ENCODE measurements around the gene PAGE3. TPM values are rescaled to one million over a fixed set of nuclear protein-coding genes. Genes with fewer than 3 reads are reported as not detected.

PAGE3 gene
- total and polyA plus RNA-seq, 4 donors, result not detected

GRCh38 chrX:55260806-55261205 is 3.9 kb downstream of the PAGE3 start:
- DNase-seq (no peak), ATAC-seq (ENCODE audit: insufficient read depth, low FRiP score) (no peak)
- Histone ChIP-seq H3K9ac (ENCODE audit: insufficient read depth in 1 of 2, low read length in 2 of 2) (no peak overlapping the region), H3K27ac (ENCODE audit: low read depth in 1 of 2, low read length in 1 of 2) (no peak overlapping the region), H3K36me3 (ENCODE audit: control insufficient read depth in 4 of 4, insufficient read depth in 4 of 4, low read length in 4 of 4) (no peaks in the 10 kb centered on the region), H3K9me3 (ENCODE audit: control insufficient read depth in 4 of 4, insufficient read depth in 3 of 4, low read length in 3 of 4) (no peaks in the 10 kb centered on the region), H3K4me3 (no peak overlapping the region), H3K27me3 (ENCODE audit: control insufficient read depth in 3 of 3, insufficient read depth in 3 of 3, low read length in 2 of 3) (no peaks in the 10 kb centered on the region), H3K4me1 (ENCODE audit: control insufficient read depth in 5 of 5, insufficient read depth in 5 of 5, low read length in 5 of 5) (no peaks in the 10 kb centered on the region)
- 73 to 90% methylated on average over 2 of the region's 2 CpGs for WGBS, 2 donors
- TF ChIP-seq CTCF (IDR thresholded peaks at IDR 0.05; ENCODE audit: control extremely low read depth, extremely low read depth), result no peak

- H3K4me3 ChIP-seq, result no peak overlapping the region
- no peak overlapping the region for H3K27ac ChIP-seq (ENCODE audit: low read depth in 1 of 2, low read length in 1 of 2)
- no peak for TF ChIP-seq CTCF (IDR thresholded peaks at IDR 0.05; ENCODE audit: control extremely low read depth, extremely low read depth)
- no peaks in the 10 kb centered on the region for H3K9me3 ChIP-seq (ENCODE audit: control insufficient read depth in 4 of 4, insufficient read depth in 3 of 4, low read length in 3 of 4)
- H3K9ac ChIP-seq (ENCODE audit: insufficient read depth in 1 of 2, low read length in 2 of 2), result no peak overlapping the region
- no peaks in the 10 kb centered on the region for H3K4me1 ChIP-seq (ENCODE audit: control insufficient read depth in 5 of 5, insufficient read depth in 5 of 5, low read length in 5 of 5)
- no peak for ATAC-seq (ENCODE audit: insufficient read depth, low FRiP score)
- H3K27me3 ChIP-seq (ENCODE audit: control insufficient read depth in 3 of 3, insufficient read depth in 3 of 3, low read length in 2 of 3), result no peaks in the 10 kb centered on the region
- no peaks in the 10 kb centered on the region for H3K36me3 ChIP-seq (ENCODE audit: control insufficient read depth in 4 of 4, insufficient read depth in 4 of 4, low read length in 4 of 4)
- no peak for DNase-seq
Measured at GRCh38 chrX:55253528-55253927, 11.2 kb downstream of the PAGE3 start.

GRCh38 chrX:55240788-55241340 is 23.9 kb downstream of the PAGE3 start:
- H3K27me3 ChIP-seq (ENCODE audit: control insufficient read depth in 3 of 3, insufficient read depth in 3 of 3, low read length in 2 of 3), result no peaks in the 10 kb centered on the region
- H3K9ac ChIP-seq (ENCODE audit: insufficient read depth in 1 of 2, low read length in 2 of 2), result no peak overlapping the region
- TF ChIP-seq CTCF (IDR thresholded peaks at IDR 0.05; ENCODE audit: control extremely low read depth, extremely low read depth), result no peak
- H3K9me3 ChIP-seq (ENCODE audit: control insufficient read depth in 4 of 4, insufficient read depth in 3 of 4, low read length in 3 of 4), result peaks cover 0 to 3% (median 0%) of the 10 kb centered on the region in 4 donors
- ATAC-seq (ENCODE audit: insufficient read depth, low FRiP score) (no peak), DNase-seq (no peak)
- no peak overlapping the region for H3K27ac ChIP-seq (ENCODE audit: low read depth in 1 of 2, low read length in 1 of 2)
- no peaks in the 10 kb centered on the region for H3K4me1 ChIP-seq (ENCODE audit: control insufficient read depth in 5 of 5, insufficient read depth in 5 of 5, low read length in 5 of 5)
- no peaks in the 10 kb centered on the region for H3K36me3 ChIP-seq (ENCODE audit: control insufficient read depth in 4 of 4, insufficient read depth in 4 of 4, low read length in 4 of 4)
- 60 to 71% methylated on average over 6 of the region's 6 CpGs for WGBS, 2 donors
- no peak overlapping the region for H3K4me3 ChIP-seq
